ENCODE data around the gene RNF121. TPM values are rescaled to one million over a fixed set of nuclear protein-coding genes. Genes with fewer than 3 reads are reported as not detected.

RNF121 gene
- total RNA-seq, 2 donors from 2014 or later, result 25.9 to 26.9 TPM

Other genes with a start within 250 kb of the RNF121 start
- gene DEFB108B, start 95.8 kb upstream of the RNF121 start, total RNA-seq, result not detected
- not detected for gene DEFB131B, start 50.6 kb upstream of the RNF121 start, total RNA-seq
- 1 to 10 TPM; 3.8 to 5.5 TPM for gene XNDC1N, start 452 bp upstream of the RNF121 start, total RNA-seq
- 1 to 10 TPM; 4.4 to 7.3 TPM for gene IL18BP, start 69.9 kb downstream of the RNF121 start, total RNA-seq
- 10 to 100 TPM; 73.3 to 86.7 TPM for gene NUMA1, start 151.5 kb downstream of the RNF121 start, total RNA-seq
- 1 to 10 TPM; 3.9 to 5.0 TPM for gene LRRC51, start 151.8 kb downstream of the RNF121 start, total RNA-seq
- 10 to 100 TPM; 76.4 to 88.0 TPM for gene LAMTOR1, start 174.3 kb downstream of the RNF121 start, total RNA-seq
- not detected for gene TOMT, start 176.9 kb downstream of the RNF121 start, total RNA-seq
- 10 to 100 TPM; 43.3 to 45.0 TPM for gene ANAPC15, start 183.6 kb downstream of the RNF121 start, total RNA-seq
- 1 to 10 TPM; 2.2 to 3.5 TPM for gene FOLR3, start 206.7 kb downstream of the RNF121 start, total RNA-seq